ENCODE results near the gene DPYD.

Gene DPYD

GRCh38 chr1:97920832-97921571 is at the start of gene DPYD:
DPYD (minus strand) TSS chr1:97921034; CDS start chr1:97920922, 112 bp downstream.
- peak; percentile 93 for DNase-seq

DNA sequence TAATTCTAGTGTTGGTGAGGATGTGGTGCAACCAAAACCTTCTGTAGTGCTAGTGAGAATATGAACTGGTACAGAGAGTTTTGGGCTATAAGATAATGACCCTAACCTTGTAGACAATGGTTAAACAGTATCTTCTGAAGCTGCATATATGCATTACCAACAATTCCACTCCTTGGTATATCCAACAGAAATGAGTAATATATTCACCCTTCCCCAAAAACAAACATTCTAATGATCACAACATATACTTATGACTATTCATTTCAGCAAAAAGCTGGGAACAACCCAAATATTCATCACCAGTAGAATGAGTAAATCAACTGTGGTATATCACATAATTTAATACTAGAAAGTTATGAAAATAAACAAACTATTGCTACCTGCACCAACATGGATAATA is 39.6 kb upstream of the DPYD start:
- DNase-seq: no peak

DNA sequence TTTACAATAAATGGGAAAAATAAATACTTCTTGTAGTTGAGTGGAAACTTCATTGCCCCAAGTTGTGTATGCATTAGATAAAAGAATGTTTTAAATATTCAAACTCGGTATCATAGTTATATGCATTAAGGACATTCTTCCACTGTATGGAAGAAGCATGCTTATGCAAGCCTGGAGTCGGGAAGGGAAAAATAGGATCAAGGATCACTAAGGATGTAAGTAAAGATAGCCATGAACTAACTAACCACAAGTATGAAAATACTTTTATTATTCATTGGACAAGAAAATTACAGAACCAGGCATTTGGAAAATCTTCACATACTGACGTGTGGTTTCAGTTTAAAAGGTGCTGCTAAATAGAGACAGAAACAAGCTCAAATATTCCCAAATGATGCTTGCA is 26.9 kb upstream of the DPYD start:
- DNase-seq: no peak

- DNase-seq: no peak
Measured at GRCh38 chr1:97943354-97943753, 22.5 kb upstream of the DPYD start.

DNA sequence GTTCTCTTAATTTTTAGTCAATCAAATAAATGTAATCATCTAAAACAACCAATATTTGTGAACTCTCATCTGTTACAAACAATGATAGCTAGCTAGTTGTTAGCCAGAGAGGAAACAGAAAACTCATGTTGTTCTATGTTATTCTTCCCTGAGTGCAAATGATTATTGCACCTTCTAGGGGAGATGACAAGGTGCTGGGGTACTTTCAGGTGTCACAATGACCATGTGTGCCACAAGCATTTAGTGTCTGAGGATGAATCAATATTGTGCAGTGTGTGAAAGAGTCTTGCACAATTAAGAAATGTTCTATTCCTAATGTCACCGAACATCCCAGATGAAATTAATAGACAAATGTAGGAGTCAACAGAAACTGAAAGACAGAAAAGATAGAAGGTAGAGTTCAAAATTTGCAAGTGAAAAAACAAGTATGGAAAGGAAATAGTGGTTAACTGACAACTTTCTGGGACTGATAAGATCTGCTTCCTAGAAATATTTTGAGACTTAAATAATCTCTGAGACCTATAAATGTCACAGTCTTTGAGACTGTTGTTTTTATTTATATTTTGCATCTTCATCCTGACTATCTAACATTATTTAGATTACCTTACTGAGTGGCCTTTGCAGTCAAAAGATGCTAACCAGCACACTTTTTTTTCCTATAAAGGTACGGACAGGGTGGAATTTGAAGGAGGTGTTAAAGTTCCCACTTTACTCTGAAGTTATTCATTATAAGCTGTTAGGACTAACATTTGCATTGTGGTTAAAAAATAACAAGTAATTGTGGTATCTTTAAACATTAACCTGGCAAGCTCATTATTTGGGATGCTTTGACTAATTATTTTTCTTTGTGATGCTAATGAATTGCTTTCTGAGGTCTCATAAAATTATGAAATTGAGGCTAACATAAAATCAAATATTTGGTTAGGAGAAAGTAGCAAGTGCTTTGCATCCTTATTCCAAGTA is 21.6 kb upstream of the DPYD start:
- DNase-seq: no peak

GRCh38 chr1:97938285-97938642 is 17.4 kb upstream of the DPYD start:
- no peak for DNase-seq

- DNase-seq: no peak
Measured at GRCh38 chr1:97936976-97937375, 16.1 kb upstream of the DPYD start.

DNA sequence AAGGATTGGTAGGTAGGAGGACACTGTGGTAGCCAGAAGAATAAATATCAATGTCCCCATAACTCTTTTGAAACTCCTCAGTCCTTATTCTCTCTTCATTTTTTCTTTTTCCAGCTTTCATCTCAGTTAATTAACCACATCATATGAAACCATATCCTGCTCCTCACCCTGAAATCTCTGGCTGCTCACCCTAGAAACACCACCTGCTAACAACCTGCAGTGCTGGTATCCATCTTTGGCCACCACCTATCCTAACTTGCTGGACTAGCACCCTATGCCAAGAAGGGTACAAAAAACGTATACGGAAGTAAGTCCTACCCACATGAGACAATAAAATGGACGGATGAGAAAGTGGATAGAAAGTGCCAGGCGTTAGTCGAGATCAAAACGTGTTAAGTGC is 13.7 kb upstream of the DPYD start:
- no peak for DNase-seq

DNA sequence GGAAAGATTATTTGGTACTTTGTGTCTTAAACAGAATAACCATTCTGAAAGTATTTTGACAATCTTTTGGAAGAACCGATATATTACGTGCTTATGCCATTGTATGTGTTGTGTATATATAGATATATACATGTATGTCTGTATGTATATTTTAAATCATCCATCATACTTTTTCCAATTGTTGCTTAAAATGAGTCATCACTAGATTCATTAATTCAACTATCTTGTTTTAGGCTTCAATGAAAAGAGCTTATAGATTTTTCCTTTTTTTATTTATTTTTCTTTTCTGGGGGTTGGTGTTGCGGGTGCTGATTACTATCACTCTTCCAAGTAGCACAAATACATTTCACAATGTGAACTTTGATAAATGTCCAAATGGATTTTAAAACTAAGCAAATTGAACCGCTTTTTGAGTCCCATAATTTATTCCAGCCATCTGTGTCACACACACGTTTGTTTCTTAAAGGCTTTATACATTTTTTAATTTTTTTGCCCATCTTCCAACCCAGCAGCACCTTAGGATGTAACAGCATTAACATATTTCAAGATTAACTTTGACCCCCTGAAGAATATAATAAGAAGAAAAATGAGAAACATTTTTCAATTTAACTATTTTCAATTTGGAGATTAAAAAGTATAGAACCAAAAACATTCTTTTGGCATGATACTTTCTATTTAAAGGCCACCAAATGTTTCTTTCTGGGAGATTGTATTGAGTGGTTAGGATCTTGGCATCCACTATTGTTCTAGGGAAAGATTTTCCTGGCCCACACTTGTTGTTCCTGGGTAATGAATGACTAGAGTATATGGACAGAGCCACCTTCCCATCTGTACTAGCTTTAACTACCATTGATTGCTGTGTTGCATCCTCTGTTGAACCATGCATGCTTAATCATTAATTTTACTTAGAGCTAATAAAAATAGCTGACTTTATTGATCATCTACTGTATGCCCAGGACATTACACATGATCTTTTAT is 9.3 kb upstream of the DPYD start:
- DNase-seq: no peak

GRCh38 chr1:97926017-97926708 is 5.3 kb upstream of the DPYD start:
- DNase-seq: no peak

- peak; percentile 43 for DNase-seq
Measured at GRCh38 chr1:97925151-97925550, 4.3 kb upstream of the DPYD start.

- DNase-seq: no peak
Measured at GRCh38 chr1:97923811-97924210, 3.0 kb upstream of the DPYD start.

- peak; percentile 64 for DNase-seq
Measured at GRCh38 chr1:97920276-97920831, 480 bp downstream of the DPYD start.

- DNase-seq: no peak
Measured at GRCh38 chr1:97919585-97920261, 1.1 kb downstream of the DPYD start.

- no peak for DNase-seq
Measured at GRCh38 chr1:97918961-97919360, 1.9 kb downstream of the DPYD start.

- DNase-seq: no peak
Measured at GRCh38 chr1:97913506-97914139, 7.2 kb downstream of the DPYD start.

DNA sequence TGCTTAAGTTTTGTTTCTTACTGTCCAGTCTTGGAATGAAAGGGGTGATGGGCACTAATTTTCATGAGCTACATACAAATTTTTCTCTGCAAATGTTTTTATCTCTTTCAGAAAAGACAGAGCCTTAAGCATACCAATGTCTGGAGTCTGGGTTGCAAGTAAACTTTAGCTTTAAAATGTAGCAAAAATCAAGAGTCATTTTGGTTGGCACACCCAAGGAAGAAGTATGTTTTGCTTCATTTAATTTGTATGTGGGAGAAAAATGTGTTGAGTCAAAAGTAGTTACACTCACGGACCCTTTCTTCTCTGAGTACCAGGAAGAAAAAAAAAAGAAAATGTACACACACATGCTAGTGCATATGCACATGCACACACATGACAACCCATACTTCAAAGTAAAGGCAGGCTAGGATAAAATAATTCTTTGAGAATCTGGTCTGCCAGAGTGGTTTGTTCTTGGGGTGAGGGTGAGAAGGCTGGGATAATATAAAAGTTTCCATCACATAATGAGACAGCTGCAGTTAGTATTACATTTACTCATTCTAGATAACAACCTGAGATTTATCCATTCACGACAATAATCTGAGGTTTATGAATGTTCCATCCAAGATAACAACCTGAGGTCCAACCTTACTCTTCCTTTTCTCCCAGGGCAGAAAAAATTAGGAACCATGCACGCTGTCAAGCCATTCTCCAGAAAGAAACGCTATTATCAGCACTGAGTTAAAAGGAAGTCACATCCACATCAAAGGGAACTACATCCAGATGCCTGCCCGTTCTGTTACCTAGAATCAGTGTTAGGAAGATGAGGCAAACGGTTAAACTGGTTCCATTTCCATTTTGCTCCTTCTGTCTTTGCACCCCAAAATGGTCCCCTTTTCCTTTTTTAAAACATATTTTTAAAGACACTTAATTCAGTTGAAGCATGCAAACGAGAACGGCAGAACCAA is 9.3 kb downstream of the DPYD start:
- DNase-seq: no peak

DNA sequence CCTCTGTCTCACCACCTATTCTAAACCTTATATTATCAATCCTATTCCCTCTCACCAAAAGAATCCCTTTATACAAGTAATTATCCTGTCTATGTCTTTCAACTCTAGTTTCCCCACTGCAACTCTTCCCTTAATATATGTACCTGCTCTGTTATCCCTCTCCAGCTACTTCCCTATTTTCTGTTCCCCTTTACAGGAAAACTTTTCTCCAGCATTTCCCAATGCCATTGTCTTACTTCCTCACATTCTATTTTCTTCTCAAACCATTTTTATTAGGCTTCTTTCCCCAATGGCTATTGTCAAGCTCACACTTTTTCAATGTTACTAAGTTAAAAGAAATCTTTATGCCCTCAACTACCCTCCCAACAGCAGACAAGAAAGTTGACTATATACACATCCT is 11.6 kb downstream of the DPYD start:
- no peak for DNase-seq

- DNase-seq: no peak
Measured at GRCh38 chr1:97907886-97908285, 12.9 kb downstream of the DPYD start.

All from NCI-H82 (cell line).